Loucy (cell line): ENCODE data around the gene STAC3.

Experiments used
- H2AFZ ChIP-seq: fragments of 200-600 bp; sonication (generic); 2 replicates; pipeline ENCODE4 v1.6.0; 2016; ENCODE audit warnings: antibody characterized with exemption, mild to moderate bottlenecking, low read length, moderate library complexity
- H3F3A ChIP-seq: fragments of 200-600 bp; 2 replicates; pipeline ENCODE4 v1.6.0; 2016; ENCODE audit warnings: antibody characterized with exemption, low read depth, mild to moderate bottlenecking
- H3K27me3 ChIP-seq: fragments of 200-600 bp; sonication (generic); 2 replicates; pipeline ENCODE4 v1.6.1; 2014; ENCODE audit warnings: low read length, mild to moderate bottlenecking; ENCODE audit not compliant: insufficient read depth, poor library complexity, severe bottlenecking
- H3K36me3 ChIP-seq: fragments of 200-600 bp; sonication (generic); 2 replicates; pipeline ENCODE4 v1.6.1; 2016; ENCODE audit warnings: low read length; ENCODE audit not compliant: insufficient read depth
- H3K4me1 ChIP-seq: fragments of 200-600 bp; sonication (generic); 2 replicates; pipeline ENCODE4 v1.5.1; 2014; ENCODE audit warnings: low read length, mild to moderate bottlenecking; ENCODE audit not compliant: insufficient read depth, poor library complexity, severe bottlenecking
- H3K4me2 ChIP-seq: fragments of 200-600 bp; sonication (generic); 2 replicates; pipeline ENCODE4 v1.6.0; 2014; ENCODE audit warnings: antibody characterized with exemption, low read length, low read depth, mild to moderate bottlenecking; ENCODE audit not compliant: poor library complexity, severe bottlenecking
- H3K4me3 ChIP-seq: fragments of 200-600 bp; sonication (generic); 2 replicates; pipeline ENCODE4 v1.5.1; 2014; ENCODE audit warnings: low read length, mild to moderate bottlenecking, mixed read lengths; ENCODE audit not compliant: poor library complexity, severe bottlenecking
- H3K79me2 ChIP-seq: fragments of 200-600 bp; sonication (generic); 2 replicates; pipeline ENCODE4 v1.6.1; 2014; ENCODE audit warnings: low read length; ENCODE audit not compliant: insufficient read depth
- H3K9ac ChIP-seq: fragments of 200-600 bp; sonication (generic); 2 replicates; pipeline ENCODE4 v1.6.0; 2014; ENCODE audit warnings: mild to moderate bottlenecking, low read depth, low read length, moderate library complexity; ENCODE audit not compliant: poor library complexity, severe bottlenecking
- H3K9me2 ChIP-seq: fragments of 200-600 bp; sonication (generic); replicated peaks from 2 replicates; pipeline ENCODE4 v1.6.1; 2016; ENCODE audit warnings: low read depth, low read length, mixed read lengths
- H3K9me3 ChIP-seq: fragments of 200-600 bp; sonication (generic); 2 replicates; pipeline ENCODE4 v1.6.1; 2014; ENCODE audit warnings: mild to moderate bottlenecking, antibody characterized with exemption, low read length, low read depth; ENCODE audit not compliant: insufficient read depth
- H4K20me1 ChIP-seq: fragments of 200-600 bp; sonication (generic); 2 replicates; pipeline ENCODE4 v1.6.0; 2014; ENCODE audit warnings: antibody characterized with exemption, low read length, mild to moderate bottlenecking; ENCODE audit not compliant: insufficient read depth, poor library complexity, severe bottlenecking
- CTCF ChIP-seq: fragments of 200-600 bp; sonication (generic); conservative IDR thresholded peaks from 2 replicates; pipeline ENCODE4 v1.5.1; 2014; ENCODE audit warnings: mild to moderate bottlenecking, antibody characterized with exemption, low read length
- EZH2phosphoT487 ChIP-seq: fragments of 200-600 bp; IDR thresholded peaks from 2 replicates; pipeline ENCODE4 v1.6.1; 2018; ENCODE audit warnings: antibody characterized with exemption, mild to moderate bottlenecking, moderate library complexity, borderline replicate concordance

Gene STAC3

GRCh38 chr12:57215668-57216013, 35.3 kb downstream of the STAC3 start:
- H4K20me1 ChIP-seq = no peaks in the 10 kb centered on the region
- H3K9ac ChIP-seq = no peak overlapping the region

GRCh38 chr12:57215065-57215464, 35.9 kb downstream of the STAC3 start:
- no peaks in the 10 kb centered on the region for H3F3A ChIP-seq
- H3K9me3 ChIP-seq = no peaks in the 10 kb centered on the region
- H4K20me1 ChIP-seq = no peaks in the 10 kb centered on the region
- no peak overlapping the region for H2AFZ ChIP-seq
- no peaks in the 10 kb centered on the region for H3K9me2 ChIP-seq
- no peak overlapping the region for H3K4me3 ChIP-seq
- H3K9ac ChIP-seq = no peak overlapping the region
- H3K4me1 ChIP-seq = peaks cover 9% of the 10 kb centered on the region
- H3K79me2 ChIP-seq = no peaks in the 10 kb centered on the region
- H3K4me2 ChIP-seq = no peak overlapping the region
- H3K27me3 ChIP-seq = no peaks in the 10 kb centered on the region
- TF ChIP-seq EZH2phosphoT487 (no peak), CTCF (no peak)
- no peaks in the 10 kb centered on the region for H3K36me3 ChIP-seq

More at GRCh38 chr12:57215668-57216013, 35.3 kb downstream of the STAC3 start:
- TF ChIP-seq EZH2phosphoT487 = no peak
- no peak for TF ChIP-seq CTCF
- H3K36me3 ChIP-seq = no peaks in the 10 kb centered on the region
- no peak overlapping the region for H2AFZ ChIP-seq
- peaks cover 9% of the 10 kb centered on the region for H3K4me1 ChIP-seq
- H3K79me2 ChIP-seq = no peaks in the 10 kb centered on the region
- no peaks in the 10 kb centered on the region for H3K27me3 ChIP-seq
- H3F3A ChIP-seq = no peaks in the 10 kb centered on the region
- H3K9me2 ChIP-seq = no peaks in the 10 kb centered on the region
- H3K4me2 ChIP-seq = no peak overlapping the region
- H3K4me3 ChIP-seq = no peak overlapping the region
- no peaks in the 10 kb centered on the region for H3K9me3 ChIP-seq

GRCh38 chr12:57214398-57214781, 36.6 kb downstream of the STAC3 start:
- peak overlapping the region; percentile 28 for H3K4me3 ChIP-seq
- H4K20me1 ChIP-seq = no peaks in the 10 kb centered on the region
- H3K36me3 ChIP-seq = no peaks in the 10 kb centered on the region
- H3K79me2 ChIP-seq = no peaks in the 10 kb centered on the region
- no peaks in the 10 kb centered on the region for H3K27me3 ChIP-seq
- peak overlapping the region; percentile 64 for H3K4me2 ChIP-seq
- no peaks in the 10 kb centered on the region for H3K9me2 ChIP-seq
- peak; percentile 80 for TF ChIP-seq CTCF
- no peak for TF ChIP-seq EZH2phosphoT487
- peak overlapping the region; percentile 56 for H3K9ac ChIP-seq
- peak overlapping the region; percentile 78 for H2AFZ ChIP-seq
- no peaks in the 10 kb centered on the region for H3F3A ChIP-seq
- peaks cover 9% of the 10 kb centered on the region for H3K4me1 ChIP-seq
- no peaks in the 10 kb centered on the region for H3K9me3 ChIP-seq
